Measurements from ENCODE around the gene SLC4A2.

Gene SLC4A2

GRCh38 chr7:151123158-151123821, 63.9 kb downstream of the SLC4A2 start:
- DNase-seq = no peak

- peak in 53 of 56 donors; percentile 15 to 85 (median 68) for DNase-seq
Observed at GRCh38 chr7:151123822-151124464, 64.6 kb downstream of the SLC4A2 start.

GRCh38 chr7:151124481-151124880, 65.1 kb downstream of the SLC4A2 start:
- DNase-seq = no peak

GRCh38 chr7:151124899-151125399, 65.6 kb downstream of the SLC4A2 start:
- DNase-seq = no peak

DNA sequence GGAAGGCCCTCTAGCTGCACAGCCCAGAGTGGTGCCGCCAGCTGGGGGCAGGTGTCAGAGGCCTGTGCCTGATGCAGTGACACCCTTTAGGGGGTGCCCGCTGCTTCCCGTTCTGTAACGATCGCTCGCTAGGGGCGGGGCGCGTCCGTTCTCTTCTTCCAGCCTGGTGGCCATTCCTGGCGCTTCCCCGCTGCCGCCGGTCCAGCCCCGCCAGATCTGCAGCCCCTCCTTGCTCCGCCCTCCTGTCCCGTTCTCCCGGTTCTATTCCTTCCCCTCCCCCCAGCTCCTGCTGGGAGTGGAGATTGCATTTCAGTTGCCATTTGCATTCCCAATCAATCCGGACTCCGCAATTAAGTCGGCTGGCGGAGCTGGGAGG, 66.1 kb downstream of the SLC4A2 start:
- peak in 1 of 56 donors; percentile 23 for DNase-seq

GRCh38 chr7:151125846-151126481, 66.6 kb downstream of the SLC4A2 start:
- no peak for DNase-seq

Measured in amygdala (tissue), 56 donors.